Loucy (cell line): ENCODE data around the gene SLIT1.

Experiments
- CTCF ChIP-seq: fragments of 200-600 bp; sonication (generic); conservative IDR thresholded peaks from 2 replicates; pipeline ENCODE4 v1.5.1; 2014; ENCODE audit warnings: mild to moderate bottlenecking, antibody characterized with exemption, low read length
- EZH2phosphoT487 ChIP-seq: fragments of 200-600 bp; IDR thresholded peaks from 2 replicates; pipeline ENCODE4 v1.6.1; 2018; ENCODE audit warnings: antibody characterized with exemption, mild to moderate bottlenecking, moderate library complexity, borderline replicate concordance

- TF ChIP-seq CTCF = no peak
- no peak for TF ChIP-seq EZH2phosphoT487
Measured at GRCh38 chr10:97139651-97140048, 46.1 kb downstream of the SLIT1 start.
